ENCODE measurements around the gene ABCC8. TPM values are rescaled to one million over a fixed set of nuclear protein-coding genes. Genes with fewer than 3 reads are reported as not detected.

The ABCC8 gene
- total and polyA plus RNA-seq, 2 experiments from 2014 or later, result 2.0 to 3.4 TPM

GRCh38 chr11:17457396-17458173 is 19.1 kb downstream of the ABCC8 start:
- Histone ChIP-seq H3F3A (replicated peaks; ENCODE audit: low read depth) (no peaks in the 10 kb centered on the region), H3K36me3 (ENCODE audit: insufficient read depth) (no peaks in the 10 kb centered on the region), H3K4me2 (peak overlapping the region; percentile 69), H3K27ac (ENCODE audit: low read depth) (no peak overlapping the region), H3K4me1 (ENCODE audit: insufficient read depth) (peaks cover 14% of the 10 kb centered on the region), H3K27me3 (ENCODE audit: insufficient read depth) (no peaks in the 10 kb centered on the region), H3K4me3 (peak overlapping the region; percentile 24; the same call in 1 of the 2 replicates), H4K20me1 (replicated peaks; ENCODE audit: insufficient read depth) (no peaks in the 10 kb centered on the region), H2AFZ (peak overlapping the region; percentile 80), H3K9me2 (ENCODE audit: insufficient read depth) (no peaks in the 10 kb centered on the region), H3K79me2 (replicated peaks; ENCODE audit: insufficient read depth) (no peaks in the 10 kb centered on the region)
- ATAC-seq (peak; percentile 86), DNase-seq (ENCODE audit: low spot score) (peak; percentile 51)
- TF ChIP-seq POLR2AphosphoS5 (IDR thresholded peaks at IDR 0.05; ENCODE audit: low read depth) (no peak), ZNF114 (CRISPR knock-in tag; IDR thresholded peaks at IDR 0.05) (no peak), REST (IDR thresholded peaks at IDR 0.05; ENCODE audit: unreplicated experiment) (no peak), CREB1 (CRISPR knock-in tag; IDR thresholded peaks at IDR 0.05; ENCODE audit: low read depth) (no peak), ETS1 (IDR thresholded peaks at IDR 0.05) (no peak), JUNB (IDR thresholded peaks at IDR 0.05; ENCODE audit: unreplicated experiment) (no peak), NANOG (IDR thresholded peaks at IDR 0.05; ENCODE audit: borderline replicate concordance) (no peak), EZH2phosphoT487 (IDR thresholded peaks at IDR 0.05; ENCODE audit: unreplicated experiment) (no peak), STAT1 (IDR thresholded peaks at IDR 0.05; ENCODE audit: unreplicated experiment) (no peak), ZNF462 (CRISPR knock-in tag; IDR thresholded peaks at IDR 0.05) (no peak), CTCF (conservative IDR thresholded peaks at IDR 0.05; ENCODE audit: low read depth in 2 of 2) (no peak), EZH2 (IDR thresholded peaks at IDR 0.05; ENCODE audit: low read depth, unreplicated experiment) (no peak), ZNF331 (CRISPR knock-in tag; IDR thresholded peaks at IDR 0.05; ENCODE audit: low read depth) (no peak)
- Mint-ChIP-seq H3K36me3 (ENCODE audit: low read depth) (0 out of 3 replicates have a peak, but pooled peaks cover under 1% of the 10 kb centered on the region), H3K4me1 (peaks cover 25% of the 10 kb centered on the region), H3K27me3 (ENCODE audit: insufficient read depth, low read depth, poor library complexity) (peaks cover 2% of the 10 kb centered on the region), H3K9me3 (0 out of 3 replicates have a peak, but pooled peaks cover 4% of the 10 kb centered on the region), H3K27ac (peak overlapping the region; percentile 69), H3K4me3 (no peak overlapping the region; the same call in 2 of the 3 replicates)
